Esophagus (tissue), 2 donors: ENCODE data around the gene UVSSA. TPM values are rescaled to one million over a fixed set of nuclear protein-coding genes. Genes with fewer than 3 reads are reported as not detected.

Experiments
- H3K27ac ChIP-seq, 2 donors: one replicate each; pipeline ENCODE4 v1.5.1; 2013; ENCODE audit warnings: low read depth in 2 of 2, mild to moderate bottlenecking in 2 of 2, inconsistent platforms in 1 of 2, low read length in 1 of 2, moderate library complexity in 1 of 2
- H3K27me3 ChIP-seq, 2 donors: one replicate each; pipeline ENCODE4 v1.6.1; 2013; ENCODE audit warnings: low read length in 2 of 2, control low read depth in 1 of 2, mild to moderate bottlenecking in 1 of 2; ENCODE audit not compliant: insufficient read depth in 2 of 2, control insufficient read depth in 1 of 2
- H3K36me3 ChIP-seq, 2 donors: one replicate each; pipeline ENCODE4 v1.6.1; 2013; ENCODE audit warnings: low read length in 1 of 2; ENCODE audit not compliant: control insufficient read depth in 2 of 2, insufficient read depth in 2 of 2
- H3K4me1 ChIP-seq, 2 donors: one replicate each; pipeline ENCODE4 v1.6.1; 2013; ENCODE audit warnings: low read length in 1 of 2; ENCODE audit not compliant: control insufficient read depth in 2 of 2, insufficient read depth in 2 of 2
- H3K4me3 ChIP-seq, 2 donors: one replicate each; pipeline ENCODE4 v1.5.1; 2013; ENCODE audit warnings: low read length in 2 of 2, mild to moderate bottlenecking in 2 of 2, low read depth in 1 of 2, moderate library complexity in 1 of 2
- H3K9me3 ChIP-seq, 2 donors: one replicate each; pipeline ENCODE4 v1.6.1; 2013; ENCODE audit warnings: mild to moderate bottlenecking in 2 of 2, low read depth in 1 of 2, low read length in 1 of 2, moderate library complexity in 1 of 2; ENCODE audit not compliant: control insufficient read depth in 2 of 2, insufficient read depth in 1 of 2
- WGBS, 2 donors: extraction: QIAGEN DNeasy Blood & Tissue Kit; methylation state at CpG; one replicate each; pipeline ENCODE4 v1.1.7; 2013; 5-methylcytosine and 5-hydroxymethylcytosine counted together
- polyA plus RNA-seq, 2 donors: library from polyadenylated mRNA; stranded (reverse); fragments of 200-250 nt; gene quantifications; one replicate each; pipeline ENCODE4 v1.2.3, GENCODE V29; 2013
- donor health status: healthy with polysubstance abuse.
- donor health status: Bipolar disorder and iron deficiency.

The UVSSA gene
- polyA plus RNA-seq, 2 donors: 4.8 to 13.0 TPM

GRCh38 chr4:1315836-1316536 lies 31.0 kb upstream of the UVSSA start:
- Histone ChIP-seq H3K4me3 (no peak overlapping the region), H3K36me3 (peaks cover 7 to 52% of the 10 kb centered on the region in 2 donors)

GRCh38 chr4:1316537-1317168 lies 30.4 kb upstream of the UVSSA start:
- no peak overlapping the region for H3K4me3 ChIP-seq
- peaks cover 0 to 3% of the 10 kb centered on the region in 2 donors for H3K9me3 ChIP-seq
- no peak overlapping the region for H3K27ac ChIP-seq
- 85% methylated on average over 16 of the region's 16 CpGs for WGBS, 2 donors
- no peaks in the 10 kb centered on the region for H3K27me3 ChIP-seq
- H3K4me1 ChIP-seq: no peaks in the 10 kb centered on the region
- H3K36me3 ChIP-seq: peaks cover 7 to 54% of the 10 kb centered on the region in 2 donors

More at GRCh38 chr4:1315836-1316536, 31.0 kb upstream of the UVSSA start:
- WGBS, 2 donors: 90 to 91% methylated on average over 26 of the region's 27 CpGs
- no peak overlapping the region for H3K27ac ChIP-seq
- H3K27me3 ChIP-seq: no peaks in the 10 kb centered on the region
- H3K9me3 ChIP-seq: peaks cover 0 to 3% of the 10 kb centered on the region in 2 donors
- peaks cover 0 to 4% of the 10 kb centered on the region in 2 donors for H3K4me1 ChIP-seq

GRCh38 chr4:1317177-1318045 lies 29.6 kb upstream of the UVSSA start:
- Histone ChIP-seq H3K9me3 (peaks cover 0 to 3% of the 10 kb centered on the region in 2 donors), H3K36me3 (peaks cover 7 to 56% of the 10 kb centered on the region in 2 donors), H3K27me3 (no peaks in the 10 kb centered on the region), H3K27ac (no peak overlapping the region), H3K4me3 (no peak overlapping the region), H3K4me1 (no peaks in the 10 kb centered on the region)
- WGBS, 2 donors: 91 to 93% methylated on average over 29 of the region's 29 CpGs

- H3K4me3 ChIP-seq: no peak overlapping the region
- no peaks in the 10 kb centered on the region for H3K27me3 ChIP-seq
- peaks cover 0 to 3% of the 10 kb centered on the region in 2 donors for H3K9me3 ChIP-seq
- H3K36me3 ChIP-seq: peaks cover 5 to 54% of the 10 kb centered on the region in 2 donors
- no peaks in the 10 kb centered on the region for H3K4me1 ChIP-seq
- no peak overlapping the region for H3K27ac ChIP-seq
- WGBS, 2 donors: 95 to 97% methylated on average over 12 to 13 of the region's 13 CpGs
Observed at GRCh38 chr4:1318046-1318375, 29.0 kb upstream of the UVSSA start.

- Histone ChIP-seq H3K36me3 (peaks cover 8 to 55% of the 10 kb centered on the region in 2 donors), H3K4me1 (no peaks in the 10 kb centered on the region), H3K27me3 (no peaks in the 10 kb centered on the region), H3K9me3 (peaks cover 0 to 3% of the 10 kb centered on the region in 2 donors), H3K27ac (no peak overlapping the region), H3K4me3 (no peak overlapping the region)
- WGBS, 2 donors: 88 to 92% methylated on average over 18 of the region's 18 CpGs
Observed at GRCh38 chr4:1318488-1319213, 28.4 kb upstream of the UVSSA start.

GRCh38 chr4:1321486-1321885 lies 25.5 kb upstream of the UVSSA start:
- peaks cover 5 to 55% of the 10 kb centered on the region in 2 donors for H3K36me3 ChIP-seq
- H3K4me3 ChIP-seq: no peak overlapping the region
- no peak overlapping the region for H3K27ac ChIP-seq
- WGBS, 2 donors: 87 to 92% methylated on average over 13 of the region's 13 CpGs
- H3K27me3 ChIP-seq: no peaks in the 10 kb centered on the region
- H3K9me3 ChIP-seq: peaks cover 0 to 3% of the 10 kb centered on the region in 2 donors
- H3K4me1 ChIP-seq: no peaks in the 10 kb centered on the region

- peaks cover 0 to 3% of the 10 kb centered on the region in 2 donors for H3K9me3 ChIP-seq
- H3K27ac ChIP-seq: no peak overlapping the region
- H3K27me3 ChIP-seq: no peaks in the 10 kb centered on the region
- H3K36me3 ChIP-seq: peaks cover 5 to 58% of the 10 kb centered on the region in 2 donors
- no peak overlapping the region for H3K4me3 ChIP-seq
- no peaks in the 10 kb centered on the region for H3K4me1 ChIP-seq
- 89 to 92% methylated on average over 18 of the region's 18 CpGs for WGBS, 2 donors
Observed at GRCh38 chr4:1321946-1322650, 24.9 kb upstream of the UVSSA start.

- Histone ChIP-seq H3K27me3 (no peaks in the 10 kb centered on the region), H3K36me3 (peaks cover 12 to 59% of the 10 kb centered on the region in 2 donors)
Observed at GRCh38 chr4:1323280-1323634, 23.8 kb upstream of the UVSSA start.

More at GRCh38 chr4:1323280-1323634, 23.8 kb upstream of the UVSSA start:
- Histone ChIP-seq H3K4me3 (no peak overlapping the region), H3K27ac (no peak overlapping the region), H3K4me1 (no peaks in the 10 kb centered on the region), H3K9me3 (no peaks in the 10 kb centered on the region)
- WGBS, 2 donors: 89 to 90% methylated on average over 8 of the region's 8 CpGs
